H1 (cell line): ENCODE measurements around the gene ODAD3.

Experiments
- ATF2 ChIP-seq: IDR thresholded peaks from 2 replicates; pipeline ENCODE4 v1.6.1; 2012; ENCODE audit warnings: low read length, inconsistent platforms
- CTCF ChIP-seq, 3 experiments: IDR thresholded peaks; 1 replicate in 2 of 3; 2 replicates in 1 of 3; pipeline versions ENCODE4 v1.5.1 to v1.6.1; 2011; ENCODE audit warnings: low read length in 3 of 3, mild to moderate bottlenecking in 3 of 3, inconsistent platforms in 2 of 3, low read depth in 1 of 3, moderate library complexity in 1 of 3; ENCODE audit not compliant: insufficient read depth in 1 of 3; ENCODE audit errors: control extremely low read depth in 1 of 3
- EP300 ChIP-seq, 2 experiments: IDR thresholded peaks; 1 replicate in 1 of 2; 2 replicates in 1 of 2; pipeline ENCODE4 v1.6.1; 2011 to 2012; ENCODE audit warnings: low read depth in 2 of 2, low read length in 2 of 2, mild to moderate bottlenecking in 2 of 2, borderline replicate concordance in 1 of 2, inconsistent platforms in 1 of 2, moderate library complexity in 1 of 2
- EZH2 ChIP-seq: fragments of 200-600 bp; sonication (generic); IDR thresholded peaks from 2 replicates; pipeline ENCODE4 v1.7.1; 2012; ENCODE audit warnings: low read depth, mild to moderate bottlenecking, moderate library complexity, low read length, inconsistent platforms; ENCODE audit not compliant: severe bottlenecking
- KDM1A ChIP-seq: fragments of 200-600, 300-600 bp; sonication (generic); IDR thresholded peaks from 2 replicates; pipeline ENCODE4 v1.7.1; 2016; ENCODE audit warnings: mild to moderate bottlenecking, low read length, borderline replicate concordance
- POLR2A ChIP-seq, 2 experiments: IDR thresholded peaks; 1 replicate in 1 of 2; 2 replicates in 1 of 2; pipeline ENCODE4 v1.6.1; 2011; ENCODE audit warnings: low read depth in 2 of 2, low read length in 2 of 2, mild to moderate bottlenecking in 2 of 2; ENCODE audit errors: control extremely low read depth in 1 of 2
- RAD21 ChIP-seq, 2 experiments: IDR thresholded peaks in 1 of 2; conservative IDR thresholded peaks in 1 of 2; 2 replicates each; pipeline ENCODE4 v1.6.1; 2011; ENCODE audit warnings: low read depth in 2 of 2, low read length in 2 of 2, improper control_type of control experiment in 1 of 2, inconsistent platforms in 1 of 2, mild to moderate bottlenecking in 1 of 2, moderate library complexity in 1 of 2

GRCh38 chr19:11408591-11408990, 26.3 kb downstream of the ODAD3 start:
- TF ChIP-seq EZH2 (no peak), CTCF (IDR thresholded peaks at IDR 0.05; ENCODE audit: control extremely low read depth in 1 of 3, insufficient read depth in 1 of 3, low read depth in 1 of 3, low read length in 3 of 3) (no peak), POLR2A (IDR thresholded peaks at IDR 0.05; ENCODE audit: control extremely low read depth in 1 of 2, low read depth in 2 of 2, low read length in 2 of 2) (no peak), EP300 (IDR thresholded peaks at IDR 0.05; ENCODE audit: borderline replicate concordance in 1 of 2, low read depth in 2 of 2, low read length in 2 of 2) (no peak), RAD21 (IDR thresholded peaks at IDR 0.05 in 1 of 2, conservative IDR thresholded peaks at IDR 0.05 in 1 of 2; ENCODE audit: low read depth in 2 of 2, low read length in 2 of 2) (no peak), KDM1A (no peak), ATF2 (no peak)
